SJSA1 (cell line): ENCODE results near the gene CBARP. TPM values are rescaled to one million over a fixed set of nuclear protein-coding genes. Genes with fewer than 3 reads are reported as not detected.
A peak's percentile ranks its signal among the peaks of the same experiment; 100 is the strongest.

Experiments
- DNase-seq, 2 experiments: peaks; one replicate each; pipeline ENCODE4 v3.0.0-alpha.2; 2015 to 2020; ENCODE audit warnings: low spot score in 2 of 2, low read depth in 1 of 2
- H3K27ac ChIP-seq: fragments of 250-450 bp; sonication (Bioruptor Pico); 2 replicates; pipeline ENCODE4 v1.5.1; 2020; ENCODE audit warnings: mild to moderate bottlenecking, moderate library complexity
- H3K27me3 ChIP-seq: fragments of 250-450 bp; sonication (Bioruptor Pico); replicated peaks from 2 replicates; pipeline ENCODE4 v1.5.1; 2020; ENCODE audit warnings: mild to moderate bottlenecking, moderate library complexity
- H3K36me3 ChIP-seq: fragments of 250-450 bp; sonication (Bioruptor Pico); 2 replicates; pipeline ENCODE4 v1.5.1; 2020; ENCODE audit warnings: mild to moderate bottlenecking
- H3K4me1 ChIP-seq: fragments of 250-450 bp; sonication (Bioruptor Pico); replicated peaks from 2 replicates; pipeline ENCODE4 v1.6.1; 2021; ENCODE audit warnings: mild to moderate bottlenecking
- H3K4me3 ChIP-seq: fragments of 250-450 bp; sonication (Bioruptor Pico); 2 replicates; pipeline ENCODE4 v1.5.1; 2020; ENCODE audit warnings: mild to moderate bottlenecking
- H3K9me3 ChIP-seq: fragments of 250-450 bp; sonication (Bioruptor Pico); replicated peaks from 2 replicates; pipeline ENCODE4 v1.5.1; 2020; ENCODE audit warnings: mild to moderate bottlenecking
- total RNA-seq: library from RNA; depleted of rRNA; stranded (reverse); fragments of >200 nt; shearing (Covaris generic); gene quantifications from 2 replicates; pipeline ENCODE4 v1.2.3, GENCODE V29; 2014

Gene CBARP
- total RNA-seq, 1 experiment from 2014 or later = 1.6 TPM

DNA sequence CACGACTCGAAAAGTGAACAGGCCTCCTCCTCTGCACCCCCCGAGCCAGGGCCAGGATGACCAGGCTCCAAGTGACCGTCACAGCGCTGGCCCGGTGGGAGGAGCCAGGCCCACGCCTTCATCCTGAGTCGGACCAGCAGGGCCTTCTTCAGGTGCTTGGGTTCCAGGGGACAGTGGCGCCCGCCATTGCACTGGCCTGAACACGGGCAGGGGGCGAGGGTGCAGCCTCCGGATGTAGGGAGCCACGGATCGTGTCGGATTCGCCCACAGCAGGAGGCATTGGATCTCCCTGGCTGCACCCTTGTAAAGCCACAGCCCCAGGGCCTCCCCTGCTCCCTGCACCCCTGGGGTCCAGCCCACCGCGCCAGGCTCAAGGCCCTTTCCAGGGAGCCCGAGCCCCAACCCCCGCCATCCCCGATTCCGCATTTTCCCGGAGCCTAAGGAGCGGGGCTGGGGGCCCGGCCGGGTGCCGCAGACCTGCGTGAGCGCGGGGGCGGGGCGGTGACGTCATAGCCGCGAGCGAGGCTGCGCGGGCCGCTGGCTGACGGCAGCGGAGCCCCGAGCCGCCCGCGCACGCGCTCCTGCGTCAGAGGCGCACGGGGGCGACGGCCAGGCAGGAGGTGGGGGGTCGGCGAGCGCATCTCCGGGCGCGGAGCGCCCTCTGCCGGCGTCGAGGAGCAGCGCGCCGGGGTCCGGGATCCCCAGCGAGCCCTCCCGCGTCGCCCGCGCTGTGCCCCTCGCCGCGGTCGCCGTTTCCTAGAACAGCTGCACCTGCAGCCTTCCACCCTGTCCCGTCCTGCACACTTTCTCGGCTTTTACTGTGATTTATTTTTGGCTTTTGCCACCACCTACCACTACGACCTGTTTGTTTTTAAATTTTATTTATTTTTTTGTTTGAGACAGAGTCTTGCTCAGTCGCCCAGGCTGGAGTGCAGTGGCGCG, 2.3 kb upstream of the CBARP start:
- Histone ChIP-seq H3K4me1 (peaks cover 72% of the 10 kb centered on the region), H3K9me3 (no peaks in the 10 kb centered on the region), H3K27me3 (peaks cover 5% of the 10 kb centered on the region), H3K27ac (no peak overlapping the region), H3K4me3 (peak overlapping the region; percentile 25), H3K36me3 (peaks cover 30% of the 10 kb centered on the region)
- DNase-seq = peak; percentile 83 to 90

- H3K36me3 ChIP-seq = peaks cover 27% of the 10 kb centered on the region
- peaks cover 5% of the 10 kb centered on the region for H3K27me3 ChIP-seq
- H3K9me3 ChIP-seq = no peaks in the 10 kb centered on the region
- no peak overlapping the region for H3K4me3 ChIP-seq
- peaks cover 65% of the 10 kb centered on the region for H3K4me1 ChIP-seq
- DNase-seq = no peak
- H3K27ac ChIP-seq = no peak overlapping the region
Measured at GRCh38 chr19:1239420-1239795, 1.6 kb upstream of the CBARP start.

DNA sequence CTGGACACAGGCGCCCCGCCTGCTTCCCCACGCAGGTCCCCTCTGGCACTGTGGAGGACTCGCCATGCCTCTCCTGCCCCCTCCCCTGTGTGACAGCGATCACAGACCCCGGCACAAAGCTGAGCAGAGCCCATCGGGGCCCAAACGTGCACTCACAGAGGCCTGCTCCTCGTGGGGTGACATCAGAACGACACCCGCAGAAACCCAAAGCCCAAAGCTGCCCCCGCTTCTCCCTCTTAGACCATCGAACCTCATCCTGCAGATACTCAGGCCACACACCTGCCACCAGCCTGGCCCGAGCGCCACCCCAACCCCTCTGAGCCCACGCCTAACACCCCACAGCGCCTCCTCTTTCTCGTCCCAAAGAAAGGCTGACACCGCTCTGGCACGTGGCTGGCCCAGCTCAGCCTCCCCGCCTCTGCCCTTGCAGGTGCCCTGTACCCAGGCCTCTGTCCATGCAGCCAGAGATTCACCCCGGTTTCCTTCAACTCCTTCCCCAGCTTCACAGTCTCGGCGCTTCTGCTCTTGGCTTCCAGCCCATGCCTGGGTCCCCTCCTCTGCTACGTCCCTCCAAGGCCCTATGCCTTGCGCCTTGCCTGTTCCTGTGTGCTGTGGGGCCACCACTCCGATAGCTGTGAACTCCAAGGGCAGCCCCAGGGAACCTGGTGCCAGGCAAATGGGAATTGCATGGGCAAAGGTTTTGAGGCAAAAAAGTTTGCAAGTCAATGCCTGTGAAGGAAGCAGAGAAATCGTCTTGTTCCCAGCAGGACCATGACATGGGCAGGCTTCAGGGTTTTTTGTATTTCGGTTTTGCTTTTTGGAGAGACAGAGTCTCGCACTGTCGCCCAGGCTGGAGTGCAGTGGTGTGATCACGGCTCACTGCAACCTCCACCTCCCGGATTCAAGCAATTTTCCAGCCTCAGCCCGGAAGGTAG, 831 bp upstream of the CBARP start:
- no peak overlapping the region for H3K27ac ChIP-seq
- no peaks in the 10 kb centered on the region for H3K9me3 ChIP-seq
- peaks cover 59% of the 10 kb centered on the region for H3K4me1 ChIP-seq
- peaks cover 5% of the 10 kb centered on the region for H3K27me3 ChIP-seq
- no peak for DNase-seq
- peaks cover 21% of the 10 kb centered on the region for H3K36me3 ChIP-seq
- peak overlapping the region; percentile 51 for H3K4me3 ChIP-seq

DNA sequence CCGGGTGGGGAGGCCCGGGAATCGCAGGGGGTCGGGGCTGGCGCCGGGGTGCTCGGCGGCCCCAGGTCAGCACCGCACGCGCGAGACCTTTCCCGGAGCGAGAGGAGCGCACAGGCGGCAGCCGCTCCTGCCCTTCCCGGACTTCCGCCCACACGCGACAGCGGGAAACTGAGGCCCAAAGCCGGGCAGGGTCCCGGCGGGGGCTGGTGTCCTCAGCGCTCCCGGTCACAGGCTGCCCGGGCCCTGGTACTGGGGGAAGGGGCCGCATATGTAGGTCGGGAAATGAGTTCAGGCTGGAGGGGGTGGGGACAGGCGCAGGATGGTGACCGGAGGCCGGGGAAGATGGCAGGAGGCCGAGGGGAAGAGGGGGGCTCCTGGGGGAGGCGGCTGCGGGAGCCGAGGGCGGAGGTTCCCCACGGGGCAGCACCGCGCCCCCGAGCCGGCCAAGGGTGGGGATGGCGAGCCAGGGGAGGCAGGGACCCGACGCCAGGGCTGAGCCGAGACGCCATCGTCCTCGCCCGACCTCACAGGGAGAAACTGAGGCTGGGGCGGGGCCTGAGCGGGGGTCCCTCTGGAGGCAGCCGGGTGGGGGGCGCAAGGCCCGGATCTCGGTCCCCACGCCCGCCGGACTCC, 662 bp downstream of the CBARP start:
- H3K27me3 ChIP-seq = peaks cover 5% of the 10 kb centered on the region
- H3K27ac ChIP-seq = no peak overlapping the region
- peaks cover 14% of the 10 kb centered on the region for H3K36me3 ChIP-seq
- peaks cover 50% of the 10 kb centered on the region for H3K4me1 ChIP-seq
- no peaks in the 10 kb centered on the region for H3K9me3 ChIP-seq
- no peak for DNase-seq
- peak overlapping the region; percentile 51 for H3K4me3 ChIP-seq

DNA sequence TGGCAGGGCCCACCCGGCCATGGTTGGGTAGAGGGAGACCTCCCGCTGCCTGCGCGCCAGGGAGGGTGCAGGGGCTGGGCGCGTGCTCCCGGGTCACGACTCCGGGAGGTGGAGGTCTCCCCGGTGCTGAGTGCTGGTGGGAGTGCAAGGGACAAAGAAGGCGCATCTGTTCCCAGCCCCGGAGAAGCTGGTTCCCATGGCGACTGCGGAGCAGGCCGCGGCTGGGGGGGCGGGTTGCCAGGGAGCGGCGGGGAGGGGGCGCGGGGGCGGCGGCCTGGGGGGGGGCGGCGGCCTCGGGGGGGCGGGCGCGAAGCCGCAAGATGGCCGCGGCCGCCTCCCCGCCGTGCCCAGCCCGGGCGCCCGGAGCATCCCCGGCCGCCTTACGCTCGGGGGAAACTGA, 1.2 kb downstream of the CBARP start:
- H3K4me3 ChIP-seq = peak overlapping the region; percentile 51
- no peak overlapping the region for H3K27ac ChIP-seq
- H3K36me3 ChIP-seq = peaks cover 10% of the 10 kb centered on the region
- peaks cover 44% of the 10 kb centered on the region for H3K4me1 ChIP-seq
- no peak for DNase-seq
- H3K27me3 ChIP-seq = peaks cover 5% of the 10 kb centered on the region
- no peaks in the 10 kb centered on the region for H3K9me3 ChIP-seq

GRCh38 chr19:1235625-1236538, 1.9 kb downstream of the CBARP start:
- Histone ChIP-seq H3K4me1 (peaks cover 37% of the 10 kb centered on the region), H3K4me3 (no peak overlapping the region), H3K27me3 (peaks cover 5% of the 10 kb centered on the region), H3K27ac (no peak overlapping the region), H3K9me3 (no peaks in the 10 kb centered on the region), H3K36me3 (peaks cover 10% of the 10 kb centered on the region)
- peak; percentile 55 to 81 for DNase-seq

GRCh38 chr19:1234955-1235380, 2.8 kb downstream of the CBARP start:
- Histone ChIP-seq H3K4me3 (no peak overlapping the region), H3K4me1 (peaks cover 28% of the 10 kb centered on the region), H3K27ac (no peak overlapping the region), H3K9me3 (no peaks in the 10 kb centered on the region), H3K36me3 (peaks cover 10% of the 10 kb centered on the region), H3K27me3 (peaks cover 5% of the 10 kb centered on the region)
- DNase-seq = no peak

DNA sequence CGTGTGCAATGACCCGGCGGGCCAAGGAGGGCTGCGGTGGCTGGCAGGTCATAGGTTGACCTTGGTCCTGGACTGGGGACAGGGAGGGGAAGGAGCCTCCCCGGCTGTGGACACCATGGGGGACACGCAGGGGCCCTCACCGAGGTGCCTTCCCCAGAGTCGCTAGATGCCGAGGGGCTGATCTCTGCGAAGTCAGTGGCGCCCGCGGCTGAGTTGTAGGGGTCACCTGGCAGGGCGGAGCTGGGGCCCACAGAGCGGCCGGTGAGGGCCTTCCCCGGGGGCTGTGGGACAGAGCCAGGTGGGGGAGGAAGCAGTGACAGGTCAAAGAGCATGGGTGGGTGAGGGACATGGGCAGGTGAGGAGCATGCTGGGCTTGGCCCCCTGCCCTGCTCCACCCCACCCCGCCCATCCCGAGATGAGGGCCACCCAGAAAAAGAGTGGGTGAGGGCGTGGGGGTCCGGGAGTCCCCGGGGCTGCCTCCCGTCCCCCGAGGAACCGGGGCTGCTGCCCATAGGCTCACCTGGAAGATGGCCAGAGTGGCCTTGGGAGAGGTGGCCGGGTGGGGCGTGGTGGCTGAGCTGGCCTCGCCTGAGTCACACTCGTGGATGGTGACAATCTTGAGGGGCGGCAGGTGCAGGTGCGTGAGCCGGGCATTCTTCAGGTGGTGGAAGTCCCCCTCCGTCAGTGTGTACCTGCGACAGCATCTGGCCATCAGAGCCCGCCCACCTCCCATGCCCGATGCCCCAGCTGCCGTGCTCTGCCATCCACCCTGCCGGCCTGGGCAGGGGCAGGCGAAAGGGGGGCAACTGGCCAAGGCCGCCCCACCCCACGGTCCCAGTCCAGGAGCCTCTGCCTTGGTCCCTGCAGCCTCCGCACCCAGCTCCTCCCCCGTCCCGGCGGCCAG, 3.5 kb downstream of the CBARP start:
- H3K36me3 ChIP-seq = peaks cover 10% of the 10 kb centered on the region
- no peak overlapping the region for H3K4me3 ChIP-seq
- no peak overlapping the region for H3K27ac ChIP-seq
- peaks cover 24% of the 10 kb centered on the region for H3K4me1 ChIP-seq
- H3K27me3 ChIP-seq = peaks cover 5% of the 10 kb centered on the region
- H3K9me3 ChIP-seq = no peaks in the 10 kb centered on the region
- no peak for DNase-seq

GRCh38 chr19:1233115-1233667, 4.6 kb downstream of the CBARP start:
- Histone ChIP-seq H3K4me1 (peaks cover 22% of the 10 kb centered on the region), H3K27ac (no peak overlapping the region), H3K4me3 (no peak overlapping the region), H3K9me3 (no peaks in the 10 kb centered on the region), H3K27me3 (peaks cover 5% of the 10 kb centered on the region), H3K36me3 (peaks cover 11% of the 10 kb centered on the region)
- no peak for DNase-seq

DNA sequence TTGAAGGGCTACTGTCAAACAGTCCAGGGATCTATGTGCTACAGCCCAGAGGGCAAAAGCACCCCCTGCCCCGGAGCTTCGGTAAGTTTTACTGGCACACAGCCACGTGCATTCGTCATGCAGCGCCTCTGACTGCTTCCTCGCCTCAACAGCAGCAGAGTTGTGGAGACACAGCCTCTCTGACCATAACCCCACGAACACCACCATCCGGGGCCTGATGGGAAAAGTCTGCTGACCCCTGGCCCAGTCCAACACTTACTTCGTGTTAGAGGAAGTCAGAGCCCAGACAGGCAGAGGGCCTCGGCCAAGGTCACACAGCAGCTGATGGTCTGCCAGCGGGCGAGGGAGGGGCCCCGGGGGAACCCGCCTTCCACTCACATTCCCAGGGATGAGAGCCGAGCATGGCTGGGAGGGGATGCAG, 5.1 kb downstream of the CBARP start:
- Histone ChIP-seq H3K27me3 (peaks cover 5% of the 10 kb centered on the region), H3K27ac (no peak overlapping the region), H3K4me1 (peaks cover 20% of the 10 kb centered on the region), H3K9me3 (no peaks in the 10 kb centered on the region), H3K4me3 (no peak overlapping the region), H3K36me3 (peaks cover 15% of the 10 kb centered on the region)
- DNase-seq = no peak

DNA sequence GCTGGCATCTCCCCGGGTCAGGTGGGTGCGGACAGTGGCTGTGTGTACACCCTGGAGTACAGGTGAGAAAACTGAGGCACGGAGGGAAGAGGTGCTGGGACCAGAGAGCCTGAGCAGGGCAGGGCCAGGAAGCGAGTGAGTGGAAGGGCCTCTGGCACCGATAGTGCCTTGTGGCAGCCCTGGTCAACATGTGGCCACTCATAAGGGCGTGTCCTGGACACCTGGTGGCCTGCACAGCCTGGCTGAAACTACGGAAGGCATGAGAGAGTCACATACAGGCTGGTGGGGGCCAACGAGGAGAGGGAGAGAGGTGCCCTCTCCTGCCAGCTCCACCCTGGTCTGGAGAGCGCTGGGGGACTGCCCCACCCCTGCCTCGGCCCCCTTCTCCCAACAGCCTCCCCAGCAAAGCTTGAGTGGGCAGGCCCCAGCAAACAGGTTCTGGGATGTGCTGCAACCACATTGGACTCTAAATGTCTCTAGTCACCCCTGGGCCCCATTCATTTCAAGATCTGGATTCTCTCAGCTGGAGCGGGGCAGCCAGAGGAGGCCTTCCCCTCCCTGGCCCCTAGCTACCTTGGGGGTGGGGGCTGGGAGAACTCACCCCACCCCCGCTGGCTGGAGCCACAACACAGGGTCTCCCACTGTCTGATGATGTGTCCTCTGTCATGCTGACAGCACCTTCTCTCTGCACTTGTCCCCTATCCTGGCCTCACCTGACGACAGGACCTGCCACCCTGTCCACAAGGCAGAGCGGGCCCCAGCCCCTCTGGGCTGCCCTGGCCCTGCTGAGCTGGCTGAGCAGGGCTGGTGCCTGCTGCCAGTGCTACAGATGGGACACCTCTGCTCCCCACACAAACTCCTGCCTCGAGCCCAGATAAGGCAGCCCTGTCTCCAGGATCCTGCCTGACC, 5.8 kb downstream of the CBARP start:
- Histone ChIP-seq H3K4me1 (peaks cover 13% of the 10 kb centered on the region), H3K27ac (no peak overlapping the region), H3K27me3 (peaks cover under 1% of the 10 kb centered on the region; the same call in 1 of the 2 replicates), H3K9me3 (no peaks in the 10 kb centered on the region), H3K4me3 (no peak overlapping the region), H3K36me3 (peaks cover 22% of the 10 kb centered on the region)
- no peak for DNase-seq
